Measurements from ENCODE around the gene HSF2BP.
"Not testable (repeated sequence)": the region's sequence is repeated elsewhere in the genome, so short reads cannot be mapped to it uniquely, and the experiment has no call there.

Gene HSF2BP

DNA sequence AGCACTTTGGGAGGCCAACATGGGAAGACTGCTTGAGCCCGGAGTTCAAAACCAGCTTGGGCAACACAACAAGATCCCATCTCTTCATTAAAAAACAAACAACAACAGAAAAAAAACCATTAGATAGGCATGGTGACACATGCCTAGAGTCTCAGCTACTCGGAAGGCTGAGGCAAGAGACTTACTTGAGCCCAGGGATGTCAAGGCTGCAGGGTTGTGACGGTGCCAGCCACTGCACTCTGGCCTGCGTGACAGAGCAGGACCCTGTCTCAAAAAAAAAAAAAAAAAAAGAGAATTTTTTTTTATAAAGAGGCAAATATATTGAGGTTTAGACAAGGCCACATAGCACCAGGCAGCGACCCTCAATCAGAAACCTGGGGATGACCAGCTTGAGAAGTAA lies 62.7 kb downstream of the HSF2BP start:
- no peak for DNase-seq

DNA sequence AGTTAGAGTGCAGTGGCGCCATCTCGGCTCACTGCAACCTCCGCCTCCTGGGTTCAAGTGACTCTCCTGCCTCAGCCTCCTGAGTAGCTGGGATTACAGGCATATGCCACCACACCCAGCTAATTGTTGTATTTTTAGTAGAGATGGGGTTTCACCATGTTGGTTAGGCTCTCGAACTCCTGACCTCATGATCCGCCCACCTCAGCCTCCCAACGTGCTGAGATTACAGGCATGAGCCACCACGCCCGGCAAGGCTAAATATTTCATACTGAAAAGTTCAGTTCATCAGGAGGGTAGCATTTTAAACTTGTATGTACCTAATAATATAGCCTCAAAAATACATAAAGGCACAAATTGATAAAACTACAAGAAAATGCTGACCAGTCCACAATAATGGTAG lies 63.5 kb downstream of the HSF2BP start:
- DNase-seq: not testable (repeated sequence)

DNA sequence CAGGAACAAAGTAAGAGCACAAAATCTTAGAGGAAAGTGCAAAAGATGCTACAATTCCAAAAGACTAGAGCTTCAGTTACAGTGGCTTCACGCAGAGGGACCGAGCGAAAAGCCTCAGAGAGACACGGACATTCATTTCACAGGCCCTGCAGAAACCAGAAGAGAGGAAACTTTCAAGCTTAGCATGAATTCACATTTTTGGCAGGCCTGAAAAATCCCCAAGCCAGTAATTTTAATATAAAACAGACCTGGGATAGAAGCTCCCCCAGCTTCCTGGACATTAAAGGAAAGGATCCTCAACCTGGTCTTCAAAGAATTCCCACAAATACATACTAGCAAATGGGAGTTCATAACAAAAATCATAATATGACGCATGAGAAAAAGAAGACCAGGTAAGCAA lies 66.2 kb downstream of the HSF2BP start:
- DNase-seq: no peak

DNA sequence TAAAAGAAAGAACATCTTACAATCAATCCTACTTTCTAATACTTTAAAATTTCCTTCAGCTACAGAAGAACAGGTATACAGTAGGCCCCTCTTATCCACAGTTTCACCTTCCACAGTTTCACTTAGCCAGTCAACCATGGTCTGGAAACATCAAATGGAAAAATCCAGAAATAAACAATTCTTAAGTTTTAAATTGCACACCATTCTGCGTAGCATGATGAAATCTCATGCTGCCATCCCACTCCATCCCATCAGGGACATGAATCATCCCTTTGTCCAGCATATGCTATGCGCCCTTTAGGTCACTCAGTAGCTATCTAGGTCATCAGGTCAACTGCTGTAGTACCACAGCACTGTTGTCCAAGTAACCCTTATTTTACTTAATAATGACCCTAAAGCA lies 67.7 kb downstream of the HSF2BP start:
- no peak for DNase-seq

DNA sequence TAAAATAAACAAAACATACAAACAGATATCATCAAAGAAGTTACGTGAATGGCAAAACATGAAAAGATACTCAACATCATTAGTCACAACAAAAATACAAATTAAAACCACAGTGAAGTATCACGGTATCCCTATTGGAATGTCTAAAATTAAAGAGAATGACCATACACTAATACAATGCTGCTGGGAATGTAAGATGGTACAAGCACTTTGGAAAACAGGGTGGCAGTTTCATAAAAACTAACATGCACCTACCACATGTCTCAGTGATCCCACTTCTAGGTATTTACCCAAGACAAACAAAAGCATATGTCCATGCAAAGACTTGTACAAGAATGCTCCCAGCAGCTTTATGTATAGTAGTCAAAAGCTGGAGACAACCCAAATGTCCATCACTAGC lies 69.1 kb downstream of the HSF2BP start:
- no peak for DNase-seq

DNA sequence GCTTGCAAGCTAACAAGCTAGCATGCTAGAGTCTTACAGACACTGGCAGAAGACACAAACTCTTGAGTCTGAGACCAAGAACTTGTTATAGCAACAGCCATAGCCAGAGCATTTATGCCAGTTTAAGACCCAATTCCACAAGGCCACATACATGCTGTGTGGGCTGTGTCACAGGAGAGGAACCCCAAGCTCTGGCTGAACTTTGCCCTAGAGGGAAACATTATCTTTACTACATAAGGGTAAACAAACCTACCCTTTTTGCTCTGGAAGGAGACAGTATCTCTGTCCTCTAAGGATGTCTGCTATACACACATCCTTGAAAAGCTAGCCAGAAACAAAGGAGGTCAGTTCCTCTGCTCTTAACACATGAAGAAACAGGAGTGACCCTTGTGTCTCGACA lies 70.3 kb downstream of the HSF2BP start:
- DNase-seq: no peak

DNA sequence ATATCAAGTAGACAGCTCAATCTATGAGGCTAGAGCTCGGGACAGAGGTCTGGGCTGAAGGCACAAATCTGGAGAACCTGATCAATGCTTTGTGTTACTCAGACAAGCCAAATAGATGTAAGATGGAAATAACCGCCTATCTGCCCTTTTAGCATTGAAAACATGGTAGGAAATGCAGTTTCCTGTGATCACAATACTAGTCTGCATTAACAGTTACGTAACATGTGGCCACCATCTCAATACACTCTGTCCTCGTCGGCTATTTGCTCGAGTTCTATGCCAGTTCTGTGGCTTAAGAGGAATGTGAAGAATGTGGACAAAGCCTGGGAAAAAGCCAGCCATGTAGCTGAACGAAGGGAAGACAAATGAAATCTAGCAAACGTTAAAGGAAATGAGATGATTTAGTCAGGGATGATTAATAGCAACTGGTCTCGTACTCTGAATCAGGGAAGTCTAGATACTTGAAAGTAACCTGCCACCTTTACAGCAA lies 73.3 kb downstream of the HSF2BP start:
- DNase-seq: no peak

DNA sequence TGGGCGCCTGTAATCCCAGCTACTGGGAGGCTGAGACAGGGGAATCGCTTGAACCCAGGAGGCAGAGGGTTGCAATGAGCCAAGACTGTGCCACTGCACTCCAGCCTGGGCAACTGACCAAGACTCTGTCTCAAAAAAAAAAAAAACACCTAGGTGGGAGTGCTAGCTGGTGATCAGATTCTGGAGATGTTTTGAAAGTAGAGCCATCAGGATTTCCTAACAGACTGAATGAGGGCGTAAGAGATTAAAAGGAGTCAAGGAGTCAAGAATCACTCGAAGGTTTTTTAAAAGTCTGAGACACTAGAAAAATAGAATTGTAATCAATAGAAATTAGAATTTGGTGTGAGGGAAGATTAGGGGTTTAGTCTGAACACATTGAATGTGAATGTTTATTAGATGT lies 73.8 kb downstream of the HSF2BP start:
- DNase-seq: no peak

DNA sequence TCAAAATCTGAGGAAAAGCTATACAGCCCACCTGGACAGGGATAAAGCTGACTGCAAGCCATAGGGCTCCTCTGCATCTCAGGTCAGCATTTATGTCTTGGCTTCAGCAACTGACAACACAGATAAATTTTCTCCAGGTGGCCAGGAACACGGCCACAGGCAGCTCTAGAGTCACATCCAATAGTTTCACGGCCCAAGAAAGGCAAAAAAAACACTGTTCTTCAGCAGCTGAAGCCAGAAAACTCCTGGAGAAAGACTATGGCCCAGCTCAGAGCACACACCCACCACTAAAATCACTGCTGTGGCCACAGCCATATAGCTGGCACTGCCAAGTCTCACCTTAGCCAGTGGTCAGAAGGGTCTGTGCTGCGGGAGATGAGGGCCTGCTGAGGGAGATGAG lies 77.8 kb downstream of the HSF2BP start:
- DNase-seq: no peak

DNA sequence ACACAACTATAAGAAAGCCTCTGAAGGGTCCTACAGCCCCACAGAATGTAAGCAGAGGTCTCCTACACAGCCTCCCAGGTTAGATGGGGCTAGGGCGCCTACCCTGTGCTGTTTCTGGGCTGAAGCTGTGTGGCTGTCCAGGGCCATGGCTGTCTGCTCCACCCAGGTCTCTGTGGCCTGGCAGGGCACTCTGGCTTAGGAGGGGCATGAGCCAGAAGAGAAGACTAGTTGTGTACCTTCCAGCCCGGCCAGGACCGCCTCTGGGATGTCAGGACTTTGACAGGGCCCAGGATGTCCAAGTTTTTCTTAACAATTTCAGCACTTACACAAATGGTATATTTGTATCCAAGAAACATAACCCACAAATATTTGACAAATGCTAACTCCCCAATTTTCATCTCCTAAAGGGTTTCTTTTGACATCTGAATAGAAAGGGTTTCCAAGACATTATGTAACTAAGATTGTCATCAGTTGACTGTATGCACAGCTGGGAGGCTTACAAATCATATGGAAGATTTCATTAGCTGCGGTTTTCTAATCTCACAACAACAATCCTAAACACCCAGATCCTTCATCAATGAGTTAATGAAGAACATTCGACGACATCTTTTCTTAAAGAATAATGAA lies 80.5 kb downstream of the HSF2BP start:
- DNase-seq: no peak

DNA sequence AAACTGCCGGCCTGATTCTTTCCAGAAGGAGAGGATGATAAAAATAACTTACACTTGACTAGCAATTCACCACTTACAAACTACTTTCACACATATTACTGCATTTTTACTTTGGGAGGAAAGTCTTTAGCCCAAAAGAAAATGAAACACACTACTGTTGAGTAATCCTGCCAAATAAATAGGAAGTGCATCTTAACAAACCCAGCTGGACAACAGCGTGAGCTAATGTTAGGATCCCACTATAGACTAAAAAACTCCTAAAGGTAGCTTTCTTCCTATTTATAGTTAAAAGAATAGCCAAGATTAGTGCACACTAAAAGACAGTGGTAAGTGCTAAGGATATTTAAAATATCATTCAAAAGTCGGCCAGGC lies 83.8 kb downstream of the HSF2BP start:
- DNase-seq: no peak

DNA sequence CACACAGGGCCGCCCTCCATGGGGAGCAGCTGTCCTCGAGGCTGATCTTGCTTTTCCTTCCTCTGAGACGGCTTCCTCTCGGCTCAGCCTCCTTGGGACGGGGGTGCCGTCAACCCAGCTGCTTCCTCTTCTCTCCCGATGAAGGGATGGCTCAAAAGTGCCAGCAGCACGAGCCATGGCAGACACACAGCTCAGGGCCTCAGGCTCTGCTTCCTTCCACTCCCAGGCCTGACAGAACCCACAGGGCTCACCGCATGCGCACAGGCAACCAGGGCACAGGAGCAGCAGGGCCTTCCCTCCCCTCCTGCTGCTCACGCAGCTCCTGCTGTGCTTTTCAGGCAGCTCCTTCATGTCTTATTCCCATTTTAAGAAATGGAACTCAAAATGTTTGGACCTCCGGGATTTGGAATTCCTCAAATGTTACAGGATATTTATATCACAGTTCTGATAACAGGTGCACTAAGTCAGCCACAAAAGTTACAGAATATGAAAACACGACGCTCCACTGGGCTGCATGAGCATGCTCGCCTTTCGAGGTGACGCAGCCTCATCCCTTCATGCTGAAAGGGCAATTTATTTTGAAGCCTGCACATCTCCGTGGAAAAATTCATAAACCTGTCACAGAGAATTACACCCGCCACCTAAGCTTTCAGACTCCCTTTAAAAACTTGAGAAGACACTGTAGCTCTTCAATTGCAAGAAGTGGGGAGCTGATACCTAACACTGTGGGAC lies 84.4 kb downstream of the HSF2BP start:
- no peak for DNase-seq

DNA sequence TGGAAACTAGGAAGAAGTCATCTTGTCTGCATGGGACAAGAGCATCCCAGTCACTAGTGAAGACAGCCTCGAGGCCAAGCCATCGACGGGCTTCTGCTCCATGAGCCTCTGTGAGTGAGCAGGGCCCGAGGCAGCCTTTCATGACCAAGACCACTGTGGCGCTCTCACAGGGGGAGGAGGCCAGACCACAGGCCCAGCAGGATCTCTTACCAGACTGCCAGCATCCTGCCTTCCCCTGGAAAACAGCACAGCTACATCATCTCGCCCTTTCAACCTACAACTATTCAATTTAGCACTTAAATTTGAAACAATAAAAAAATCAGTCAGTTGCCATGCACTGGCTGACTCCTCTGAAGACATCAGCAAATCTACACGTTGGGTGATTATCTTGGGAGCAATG lies 85.4 kb downstream of the HSF2BP start:
- no peak for DNase-seq

DNA sequence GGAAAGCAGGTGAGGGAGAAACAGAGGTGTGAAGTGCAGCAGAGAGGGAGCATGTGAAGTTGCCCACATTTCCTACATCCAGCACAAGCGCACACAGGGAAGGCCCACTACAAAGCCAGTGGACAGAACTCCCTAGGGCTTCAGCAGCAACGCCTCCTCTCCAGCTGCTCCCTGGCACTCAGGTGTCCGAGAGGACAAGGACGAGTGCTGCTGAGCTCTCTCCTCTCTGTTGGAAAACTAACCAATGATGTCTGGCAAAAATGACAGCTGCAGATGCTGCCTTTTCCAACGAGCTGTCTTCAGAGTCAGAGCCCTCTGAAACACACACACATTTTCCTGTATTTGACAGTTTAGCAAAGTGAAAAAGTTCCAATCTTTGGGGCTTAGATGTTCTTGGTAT lies 86.8 kb downstream of the HSF2BP start:
- no peak for DNase-seq

DNA sequence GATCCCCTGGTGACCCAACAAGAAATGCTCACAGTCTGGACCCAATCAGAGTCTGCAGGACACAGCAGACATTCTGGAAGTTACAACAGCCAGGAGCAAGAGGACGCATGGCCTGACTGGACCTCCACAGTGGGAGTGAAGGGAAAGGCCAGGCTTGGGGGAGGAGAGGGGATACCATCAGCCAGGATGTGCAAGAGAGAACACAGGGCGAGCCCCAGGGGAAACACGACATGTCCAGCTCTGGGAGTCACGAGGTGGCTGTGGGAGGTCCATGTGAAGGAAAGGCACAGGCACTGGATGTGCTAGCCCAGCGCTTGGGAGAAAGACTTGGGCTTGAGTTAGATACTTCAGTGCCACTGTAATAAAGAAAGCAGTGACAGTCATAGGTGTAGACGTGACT lies 87.3 kb downstream of the HSF2BP start:
- DNase-seq: no peak

DNA sequence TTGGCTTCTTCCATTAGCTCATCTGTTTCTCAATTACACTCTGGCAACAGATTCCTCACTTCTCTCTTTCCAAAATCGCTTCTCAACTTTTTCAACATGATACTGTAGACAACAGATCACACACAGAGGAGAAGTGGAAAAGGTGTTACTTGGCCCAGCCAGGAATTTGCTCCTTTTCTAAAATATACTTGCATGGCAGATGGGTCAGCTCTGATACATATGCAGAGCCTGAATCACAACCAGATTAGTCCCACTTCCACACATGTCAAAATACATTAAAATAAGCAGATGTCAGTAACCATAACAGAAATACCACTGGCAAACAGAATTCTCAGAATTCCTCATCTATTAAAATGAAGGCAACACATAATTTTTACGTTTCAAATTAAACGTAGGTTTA lies 89.1 kb downstream of the HSF2BP start:
- not testable (repeated sequence) for DNase-seq

DNA sequence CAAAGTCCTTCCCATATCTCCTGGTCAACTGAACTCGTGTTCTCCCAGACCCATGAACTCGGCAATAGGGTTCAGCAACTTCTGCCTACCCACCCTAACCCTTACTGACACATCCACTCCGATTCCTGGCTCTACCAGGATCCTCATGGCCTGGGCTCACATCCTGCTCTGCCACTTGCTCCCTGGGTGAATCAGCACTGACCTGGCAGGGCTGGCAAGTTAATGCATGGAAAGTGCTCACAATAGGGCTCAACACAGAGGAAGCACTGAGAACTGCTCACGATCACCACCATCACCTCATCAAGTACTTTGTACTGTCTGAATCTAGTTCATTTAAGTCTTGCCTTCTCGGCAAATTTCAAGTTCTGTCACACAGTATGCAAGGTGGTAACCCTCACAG lies 96.8 kb downstream of the HSF2BP start:
- not testable (repeated sequence) for DNase-seq

DNA sequence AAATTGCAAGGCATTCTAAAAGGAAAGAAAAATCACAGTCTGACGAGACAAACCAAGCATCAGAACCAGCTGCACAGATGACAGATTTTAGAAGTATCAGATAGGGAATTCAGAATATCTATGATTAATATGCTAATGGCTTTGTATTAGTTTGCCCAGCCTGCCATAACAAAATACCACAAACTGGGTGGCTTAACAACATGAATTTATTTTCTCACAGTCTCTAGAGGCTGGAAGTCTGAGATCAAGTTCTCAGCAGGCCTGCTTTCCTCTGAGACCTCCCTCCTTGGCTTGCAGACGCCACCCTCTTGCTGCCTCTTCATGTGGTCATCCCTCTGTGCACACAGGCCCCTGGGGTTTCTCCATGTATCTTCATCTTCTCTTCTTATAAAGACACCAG lies 118.7 kb downstream of the HSF2BP start:
- not testable (repeated sequence) for DNase-seq

DNA sequence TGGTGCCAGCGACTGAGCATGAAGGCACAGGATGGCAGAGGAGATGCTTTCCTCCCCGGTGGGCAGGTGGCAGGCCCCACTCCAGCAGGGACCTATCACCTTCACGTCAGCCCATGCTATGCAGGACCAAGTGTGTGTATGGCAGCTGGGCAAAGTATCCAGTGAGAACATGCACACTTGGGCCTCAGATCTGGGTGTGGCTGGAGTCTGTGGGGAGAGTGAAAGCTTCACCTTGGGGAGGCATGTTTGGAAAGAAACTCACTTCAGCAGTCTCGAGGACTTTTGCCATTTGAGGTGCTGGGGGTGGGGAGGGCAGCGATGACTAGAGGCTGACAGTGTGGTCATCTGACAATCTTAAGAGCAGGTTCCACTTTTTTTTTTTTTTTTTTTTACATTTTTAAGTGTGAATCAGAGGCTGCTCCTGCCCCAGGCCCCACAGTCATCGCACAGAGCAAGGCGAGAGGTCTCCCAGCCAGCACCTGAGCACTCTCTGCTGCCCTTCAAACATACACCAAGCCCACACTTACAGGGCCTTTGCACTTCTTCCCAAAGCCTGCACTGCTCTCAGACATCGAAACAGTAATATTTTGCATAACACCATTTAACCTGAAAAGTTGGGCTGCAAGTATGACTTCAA lies 136.7 kb downstream of the HSF2BP start:
- not testable (repeated sequence) for DNase-seq

DNA sequence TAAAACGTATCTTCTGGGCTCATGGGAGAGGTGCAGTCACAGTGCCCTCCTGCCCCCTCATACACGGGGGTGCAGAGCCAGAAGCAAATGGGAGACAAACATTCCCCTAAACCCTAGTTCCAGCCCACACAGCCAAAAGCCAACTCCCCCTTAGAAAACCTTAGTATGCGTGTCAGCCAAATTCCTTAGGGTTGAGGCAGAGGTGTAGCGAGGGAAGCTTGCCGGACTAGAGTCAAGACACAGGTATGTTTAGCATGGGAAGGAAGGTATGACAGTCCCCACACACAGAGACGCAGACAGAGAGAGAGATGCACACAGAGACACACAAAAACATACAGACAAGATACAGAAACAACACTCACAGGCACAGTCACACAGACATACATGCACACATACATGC lies 141.6 kb downstream of the HSF2BP start:
- DNase-seq: not testable (repeated sequence)

DNA sequence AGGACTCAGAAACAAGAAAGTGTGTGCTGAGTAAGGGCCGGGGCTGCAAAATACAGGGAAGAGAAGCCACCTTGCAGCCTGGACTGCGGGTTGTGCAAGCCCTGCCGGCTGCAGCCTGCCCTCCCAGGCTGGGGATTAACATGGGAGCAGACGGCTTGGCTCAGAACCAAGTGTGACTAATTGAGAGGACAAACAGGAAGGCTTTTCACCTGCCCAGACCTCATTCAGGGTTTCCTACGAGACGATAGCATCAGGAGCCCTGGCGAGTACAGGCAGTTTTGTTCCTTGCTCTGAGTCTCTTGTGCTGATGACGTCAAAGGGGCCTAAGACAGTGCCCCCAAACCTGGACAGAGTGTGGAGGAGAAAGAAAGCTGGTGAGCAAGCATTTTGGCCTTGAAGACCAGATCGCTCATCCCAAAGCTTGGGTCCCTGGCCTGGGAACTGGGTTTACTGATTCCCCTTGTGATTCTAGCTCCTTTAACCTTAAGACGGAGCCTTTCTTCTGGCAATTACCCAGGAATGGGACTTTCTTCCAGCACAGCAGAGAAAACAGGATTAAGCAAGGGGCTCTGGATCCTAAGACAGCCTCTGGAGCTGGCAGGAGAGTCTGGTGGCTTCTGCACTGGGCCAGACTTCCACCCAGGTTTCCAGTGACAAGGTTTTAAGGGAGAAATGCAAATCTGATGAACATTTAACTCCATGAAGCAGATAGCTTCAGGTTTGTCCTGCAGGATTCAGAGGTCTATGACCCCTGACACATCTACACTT lies 142.2 kb downstream of the HSF2BP start:
- DNase-seq: not testable (repeated sequence)

DNA sequence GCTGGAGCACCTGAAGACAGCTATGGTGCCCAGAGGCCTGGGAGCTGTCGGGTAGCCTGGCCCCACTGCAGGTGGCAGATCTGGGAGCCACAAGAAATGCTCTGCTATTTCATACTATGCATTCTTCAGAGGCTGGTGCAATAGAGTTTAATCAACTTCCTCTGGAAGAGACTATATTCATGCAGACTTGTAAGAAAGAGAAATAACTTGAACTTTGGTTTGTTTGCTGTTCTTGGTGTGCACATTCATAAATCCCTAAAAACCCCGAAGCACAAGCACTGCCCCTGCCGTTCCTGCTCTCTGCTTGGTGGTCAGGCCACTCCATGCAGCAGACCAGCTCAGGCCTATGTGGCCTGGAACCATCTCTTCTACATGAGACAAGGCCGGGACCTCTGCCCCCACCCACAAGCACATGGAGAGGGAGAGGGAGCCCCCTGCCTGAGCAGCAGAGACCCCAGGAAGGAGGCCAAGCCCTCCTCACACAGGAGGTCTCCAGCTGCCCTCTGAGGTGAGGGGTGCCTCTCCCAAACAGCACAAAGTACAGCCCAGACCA lies 142.9 kb downstream of the HSF2BP start:
- not testable (repeated sequence) for DNase-seq

DNA sequence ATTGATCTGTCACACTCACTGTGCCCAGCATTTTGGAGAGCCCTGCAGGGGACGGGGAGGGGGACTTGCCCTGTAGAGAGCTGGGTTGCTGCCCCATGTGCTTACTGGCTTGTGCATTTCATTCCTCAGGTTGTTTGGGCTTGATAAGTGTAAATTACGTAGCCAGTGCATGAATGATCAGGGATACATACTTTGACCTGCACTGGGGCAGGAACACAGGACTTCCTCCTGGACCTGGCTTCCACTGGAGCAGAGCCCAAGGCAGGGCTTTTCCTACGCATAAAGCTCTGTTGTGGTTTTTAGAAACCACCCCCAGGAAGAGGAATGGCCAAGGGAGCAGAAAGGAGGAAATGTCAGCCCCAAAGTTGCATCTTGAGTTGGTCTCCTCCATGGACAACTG lies 144.5 kb downstream of the HSF2BP start:
- not testable (repeated sequence) for DNase-seq

Measured in NCI-H774 (cell line).